Vagina (tissue), 2 donors: ENCODE results near the gene ANTXR1.

ENCODE experiments used
- CTCF ChIP-seq, 3 experiments: fragments of 450-650 bp in 2 of 3; fragments of 200-600 bp in 1 of 3; sonication (generic) in 1 of 3; IDR thresholded peaks; one replicate each; pipeline ENCODE4 v1.5.1; 2017 to 2019; ENCODE audit warnings: antibody characterized with exemption in 3 of 3, mild to moderate bottlenecking in 2 of 3, moderate library complexity in 2 of 3
- POLR2A ChIP-seq, 2 donors: fragments of 450-650 bp; IDR thresholded peaks; one replicate each; pipeline ENCODE4 v1.6.1; 2017; ENCODE audit warnings: antibody characterized with exemption in 2 of 2, mild to moderate bottlenecking in 2 of 2, moderate library complexity in 2 of 2
- POLR2AphosphoS5 ChIP-seq, 2 donors: sonication (generic); formaldehyde crosslinking; IDR thresholded peaks; one replicate each; pipeline ENCODE4 v1.9.0; 2017; ENCODE audit warnings: antibody characterized with exemption in 2 of 2, mild to moderate bottlenecking in 2 of 2, low read depth in 1 of 2; ENCODE audit not compliant: insufficient read depth in 1 of 2

- TF ChIP-seq POLR2A (IDR thresholded peaks at IDR 0.05) = no peak
- TF ChIP-seq CTCF (IDR thresholded peaks at IDR 0.05) = no peak
- no peak for TF ChIP-seq POLR2AphosphoS5 (IDR thresholded peaks at IDR 0.05; ENCODE audit: insufficient read depth in 1 of 2, low read depth in 1 of 2)
These were observed 41.5 kb downstream of the ANTXR1 start for GRCh38 chr2:69054431-69054830.
